HK-2 (cell line): ENCODE measurements around the gene TSPAN18.

ENCODE experiments used
- DNase-seq: peaks from one replicate; pipeline ENCODE4 v3.0.0-alpha.2; 2018; ENCODE audit not compliant: unreplicated experiment

Gene TSPAN18

DNA sequence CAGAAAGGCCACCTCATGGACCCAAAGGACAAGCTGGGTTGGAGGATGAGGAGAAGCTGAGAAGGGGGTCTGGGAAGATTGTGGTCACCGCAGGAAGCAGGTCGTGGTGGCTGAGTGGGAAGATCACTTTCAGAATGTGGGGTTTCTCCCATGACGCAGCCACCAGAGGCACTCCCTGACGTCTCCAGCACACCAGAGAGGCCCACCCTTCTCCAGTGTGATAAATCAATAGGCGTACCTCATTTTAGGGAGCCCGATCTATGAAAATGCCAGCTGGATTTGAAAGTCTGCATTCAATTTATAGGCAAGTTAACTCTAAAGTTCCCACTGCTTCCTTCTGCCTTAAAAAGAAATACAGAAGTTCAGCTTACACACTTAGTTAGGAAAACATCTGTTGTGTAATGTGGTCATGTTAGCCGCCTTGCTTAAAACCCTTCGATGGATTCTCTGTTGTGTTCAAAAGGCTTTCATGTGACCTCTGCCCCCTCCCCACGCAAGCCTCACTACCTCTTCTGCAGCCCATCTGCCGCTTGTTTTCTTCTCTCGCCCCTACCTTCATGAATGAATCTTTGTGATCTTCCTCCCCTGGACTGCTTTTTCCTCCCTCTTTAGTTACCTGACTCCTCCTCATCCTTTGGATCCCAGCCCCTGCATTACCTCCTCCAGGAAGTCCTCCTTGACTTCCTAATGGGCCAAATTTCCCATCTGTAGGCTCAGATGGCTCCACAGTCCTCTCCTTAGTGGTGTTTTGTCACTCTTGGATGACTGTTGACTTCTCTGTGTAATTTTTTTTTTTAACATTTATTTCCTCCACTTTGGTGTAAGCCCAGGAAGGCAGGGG, 10.7 kb downstream of the TSPAN18 start:
- no peak for DNase-seq

DNA sequence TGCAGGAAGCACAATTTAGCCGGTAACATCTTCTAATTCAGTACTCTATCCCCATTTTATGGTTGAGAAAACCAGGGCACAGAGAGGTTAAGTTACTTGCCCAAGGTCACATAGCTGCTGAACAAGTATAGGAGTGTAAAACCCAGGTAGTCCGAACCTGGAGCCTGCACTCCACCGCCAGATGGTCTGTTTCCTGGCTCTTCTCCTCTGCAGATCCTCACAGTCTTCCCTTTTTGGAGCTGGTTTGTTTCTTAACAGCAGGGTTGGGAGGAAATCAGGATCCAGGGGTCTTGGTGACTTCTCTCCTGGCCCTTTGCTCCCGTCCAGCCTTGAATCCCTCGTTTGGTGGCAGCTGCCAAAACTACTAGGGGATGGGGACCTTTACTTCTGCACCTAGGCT, 12.0 kb downstream of the TSPAN18 start:
- DNase-seq, result no peak

DNA sequence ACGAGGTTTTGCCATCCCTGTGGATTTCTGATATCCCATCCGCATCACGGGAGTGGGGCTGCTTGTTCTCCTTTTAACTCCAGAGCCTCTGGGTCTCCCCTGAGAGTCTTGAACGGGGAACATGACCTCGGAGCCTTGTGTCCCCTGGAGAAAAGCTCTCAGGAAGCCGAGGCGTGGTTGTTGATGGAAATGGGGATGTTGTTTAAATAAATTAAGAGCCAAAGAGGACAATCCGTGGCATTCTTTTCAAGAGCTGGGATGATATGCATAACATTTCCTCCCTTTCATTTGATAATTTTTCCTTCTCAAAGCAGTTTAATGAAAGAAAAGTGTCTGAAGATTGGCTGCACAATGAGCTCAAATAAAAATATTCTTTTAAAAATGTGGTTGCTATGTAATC, 14.2 kb downstream of the TSPAN18 start:
- DNase-seq, result no peak

DNA sequence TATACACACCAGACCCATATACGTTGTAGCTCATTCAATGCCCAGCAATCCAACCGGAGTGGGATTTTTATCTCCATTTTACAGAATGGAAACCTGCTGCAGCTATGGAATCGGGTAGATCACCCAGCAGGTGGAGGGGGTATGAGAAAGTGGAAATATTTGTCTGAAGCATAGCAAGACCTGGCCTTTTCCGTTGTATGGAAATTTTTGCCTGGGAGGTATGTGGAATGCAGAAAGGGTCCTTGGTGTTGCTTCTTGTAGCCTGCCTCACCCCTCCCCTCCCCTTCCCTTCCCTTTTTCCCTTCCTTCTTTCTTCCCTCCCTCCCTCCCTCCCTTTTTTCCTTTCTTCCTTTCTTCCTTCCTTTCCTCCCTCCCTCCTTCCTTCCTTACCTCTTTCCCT, 15.2 kb downstream of the TSPAN18 start:
- no peak for DNase-seq

- DNase-seq, result no peak
These were observed 15.9 kb downstream of the TSPAN18 start for GRCh38 chr11:44742508-44743246.

DNA sequence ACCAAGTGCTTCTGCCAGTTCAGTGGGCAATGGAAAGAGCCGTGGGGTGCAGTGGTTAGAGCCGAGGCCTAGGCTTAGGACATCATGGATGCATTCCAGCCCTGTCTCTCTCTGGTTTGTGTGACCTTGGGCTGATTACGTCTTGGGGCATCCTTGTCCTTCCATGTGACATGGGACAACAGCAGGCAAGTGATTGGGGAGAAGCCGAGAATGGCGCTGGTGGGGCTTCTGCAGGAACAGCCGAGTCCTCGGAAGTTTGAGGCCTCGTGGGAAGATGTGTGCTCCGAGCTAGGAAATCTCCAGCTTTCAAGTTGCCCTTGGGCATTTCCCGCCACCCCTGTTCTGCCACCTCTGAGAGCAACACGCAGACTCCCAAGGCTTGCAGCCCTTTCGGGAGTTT, 16.6 kb downstream of the TSPAN18 start:
- DNase-seq, result no peak

GRCh38 chr11:44743959-44744557, 17.3 kb downstream of the TSPAN18 start:
- DNase-seq, result no peak

GRCh38 chr11:44746894-44747293, 20.1 kb downstream of the TSPAN18 start:
- no peak for DNase-seq

DNA sequence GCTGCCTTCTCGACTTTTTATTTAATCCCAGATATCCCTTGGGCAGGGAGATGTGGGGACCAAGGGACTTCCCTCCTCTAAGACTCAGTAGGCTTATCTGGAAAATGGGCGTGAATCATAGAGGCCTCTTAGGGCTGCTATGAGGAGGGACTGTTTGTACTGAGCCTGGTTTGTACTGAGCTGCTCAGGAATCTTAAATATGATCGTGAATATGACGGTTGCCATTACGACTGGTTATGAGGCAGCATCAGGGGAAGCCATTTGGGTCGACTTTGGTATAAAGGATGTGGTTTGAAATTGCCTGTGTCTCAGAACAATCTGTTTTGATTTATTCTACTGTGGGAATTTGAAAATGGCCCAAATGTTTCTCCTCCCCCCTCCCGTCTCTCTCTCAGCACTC, 20.6 kb downstream of the TSPAN18 start:
- no peak for DNase-seq

- DNase-seq, result no peak
These were observed 21.1 kb downstream of the TSPAN18 start for GRCh38 chr11:44747836-44748235.

GRCh38 chr11:44748606-44749005, 21.8 kb downstream of the TSPAN18 start:
- DNase-seq, result no peak

DNA sequence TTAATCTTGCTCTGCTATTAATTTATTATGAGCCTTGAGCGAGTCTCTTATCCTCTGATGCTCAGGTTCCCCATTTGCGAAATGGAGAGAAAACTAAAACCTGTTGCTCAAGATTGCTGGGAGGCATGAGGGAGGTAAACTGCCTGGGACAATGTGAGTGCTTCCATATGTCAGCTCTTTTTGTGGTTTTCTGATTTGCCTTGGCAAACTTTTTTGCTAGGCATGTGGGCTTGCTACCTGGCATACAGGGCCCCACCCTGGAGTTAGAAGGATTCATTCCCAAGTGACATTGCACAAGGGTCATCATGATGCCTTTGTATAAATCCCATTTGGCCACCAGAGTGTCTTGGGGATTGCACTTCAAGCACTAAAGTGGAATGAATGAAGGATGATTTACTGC, 22.4 kb downstream of the TSPAN18 start:
- DNase-seq, result no peak

- no peak for DNase-seq
These were observed 24.0 kb downstream of the TSPAN18 start for GRCh38 chr11:44750551-44751465.

DNA sequence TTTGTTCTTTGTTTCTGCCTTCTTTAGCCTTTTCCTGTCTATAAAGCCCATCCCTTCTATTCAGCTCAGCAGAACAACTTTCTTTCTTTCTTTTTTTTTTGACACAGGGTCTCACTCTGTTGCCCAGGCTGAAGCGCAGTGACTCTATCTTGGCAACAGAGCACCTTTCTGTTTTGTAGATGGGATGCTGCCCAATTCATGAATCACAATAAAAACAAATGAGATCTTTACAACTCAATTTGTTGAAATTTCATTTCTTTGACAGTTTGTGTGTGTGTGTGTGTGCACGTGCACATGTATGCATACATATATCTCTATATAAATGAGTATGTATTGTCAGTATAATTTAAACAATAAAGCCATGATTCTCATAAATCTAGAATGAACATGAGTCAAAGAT, 25.5 kb downstream of the TSPAN18 start:
- no peak for DNase-seq

DNA sequence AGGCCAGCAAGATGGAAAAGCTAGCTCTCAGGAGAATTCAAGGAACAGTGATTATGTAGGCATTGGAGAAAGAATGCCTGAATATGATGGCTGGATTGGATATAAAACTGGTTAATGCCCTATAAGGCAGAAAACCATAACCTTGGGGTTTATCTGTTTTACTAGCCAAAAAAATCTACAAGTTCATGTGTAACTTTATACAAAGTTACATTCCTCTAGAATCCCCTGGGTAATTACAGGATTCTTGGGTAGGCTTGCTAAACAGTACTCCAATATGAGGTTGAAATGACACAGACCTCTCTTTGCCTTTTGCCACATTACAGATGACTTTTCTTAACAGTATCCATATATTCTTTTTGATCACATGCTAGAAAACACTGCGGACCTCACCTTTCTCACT, 26.0 kb downstream of the TSPAN18 start:
- no peak for DNase-seq

GRCh38 chr11:44753961-44754645, 27.3 kb downstream of the TSPAN18 start:
- no peak for DNase-seq

- no peak for DNase-seq
These were observed 28.3 kb downstream of the TSPAN18 start for GRCh38 chr11:44754876-44755555.

DNA sequence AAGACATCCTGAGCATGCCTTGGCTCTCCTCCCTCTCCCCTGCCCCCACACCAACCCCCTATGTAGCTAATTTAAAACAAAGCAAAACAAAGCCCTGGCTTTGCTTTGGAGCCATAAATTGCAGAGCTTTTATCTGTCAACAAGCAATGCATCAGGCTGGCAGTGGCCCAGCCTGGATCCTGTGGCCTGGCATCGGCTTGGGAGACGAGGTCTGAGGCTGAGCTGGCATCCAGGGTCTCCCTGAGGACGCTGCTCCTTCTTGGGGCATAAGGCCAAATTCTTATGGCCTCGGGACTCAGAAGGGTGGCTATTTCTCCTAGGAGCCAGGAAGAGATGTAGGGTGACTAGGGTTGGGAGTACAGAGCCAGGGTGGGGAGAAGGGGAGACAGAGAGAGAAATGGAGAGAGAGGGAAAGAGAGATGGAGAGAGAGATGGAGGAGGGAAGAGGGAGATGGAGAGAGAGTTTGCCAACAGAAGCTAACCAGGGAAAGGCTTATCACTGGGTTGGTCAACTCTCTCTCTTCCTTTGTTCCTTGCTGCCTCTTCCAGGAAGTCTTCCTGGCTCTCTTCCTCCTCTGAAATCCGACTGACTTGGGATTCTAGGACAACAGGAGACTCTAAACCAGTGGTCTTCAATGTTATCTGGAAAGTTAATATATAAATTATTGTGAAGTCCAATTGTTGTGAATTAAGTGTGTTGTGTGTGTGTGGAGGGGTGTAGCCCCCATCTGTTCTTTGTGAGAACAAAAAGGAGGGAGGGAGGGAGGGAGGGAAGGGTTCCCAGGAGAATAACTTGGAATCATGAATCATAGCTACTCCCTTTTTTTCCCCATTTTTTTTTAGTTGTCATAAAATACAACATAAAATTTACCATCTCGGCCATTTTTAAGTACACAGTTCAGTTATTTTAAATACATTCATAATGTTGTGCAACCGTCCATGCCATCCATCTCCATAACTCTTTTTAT, 29.1 kb downstream of the TSPAN18 start:
- no peak for DNase-seq

DNA sequence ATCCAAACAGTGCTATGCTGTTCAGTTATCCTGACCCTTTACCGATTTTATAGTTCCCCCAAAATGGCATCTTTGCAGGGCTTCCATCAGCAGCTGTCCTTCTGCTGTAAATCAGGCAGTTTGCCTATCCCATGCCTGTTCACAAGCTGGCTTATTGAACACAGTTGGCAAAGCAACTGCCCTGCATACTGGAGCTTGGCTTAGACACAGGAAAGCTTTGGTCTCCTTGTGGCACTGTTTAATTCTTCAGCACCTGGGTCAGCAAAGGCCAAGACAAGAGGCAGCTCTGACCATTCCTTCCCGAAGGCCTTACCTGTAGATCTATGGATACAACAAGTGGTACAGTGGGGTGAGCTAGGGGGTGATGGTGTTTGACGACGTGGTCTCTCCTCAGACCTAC, 32.2 kb downstream of the TSPAN18 start:
- DNase-seq, result no peak
